GM19193 (cell line): Measurements from ENCODE around the gene UNC80.

Experiments used
- POLR2A ChIP-seq: IDR thresholded peaks from 4 replicates; pipeline ENCODE4 v1.6.1; 2011; ENCODE audit not compliant: insufficient read depth, insufficient read length; ENCODE audit errors: extremely low read depth

UNC80 gene

GRCh38 chr2:209917154-209917771 lies 145.6 kb downstream of the UNC80 start:
- no peak for TF ChIP-seq POLR2A

GRCh38 chr2:209918251-209918650 lies 146.6 kb downstream of the UNC80 start:
- TF ChIP-seq POLR2A = no peak

- no peak for TF ChIP-seq POLR2A
These were observed 150.5 kb downstream of the UNC80 start for GRCh38 chr2:209922116-209922515.

GRCh38 chr2:209929369-209929768 lies 157.7 kb downstream of the UNC80 start:
- no peak for TF ChIP-seq POLR2A

GRCh38 chr2:209933499-209934483 lies 162.2 kb downstream of the UNC80 start:
- TF ChIP-seq POLR2A = no peak

GRCh38 chr2:209936106-209936666 lies 164.6 kb downstream of the UNC80 start:
- TF ChIP-seq POLR2A = no peak

- TF ChIP-seq POLR2A = no peak
These were observed 166.3 kb downstream of the UNC80 start for GRCh38 chr2:209937893-209938292.

GRCh38 chr2:209938906-209939305 lies 167.3 kb downstream of the UNC80 start:
- TF ChIP-seq POLR2A = no peak

GRCh38 chr2:209940936-209941335 lies 169.3 kb downstream of the UNC80 start:
- no peak for TF ChIP-seq POLR2A

- no peak for TF ChIP-seq POLR2A
These were observed 170.8 kb downstream of the UNC80 start for GRCh38 chr2:209942426-209942825.

GRCh38 chr2:209942936-209943605 lies 171.4 kb downstream of the UNC80 start:
- TF ChIP-seq POLR2A = no peak

GRCh38 chr2:209943776-209944175 lies 172.1 kb downstream of the UNC80 start:
- no peak for TF ChIP-seq POLR2A

GRCh38 chr2:209946539-209946938 lies 174.9 kb downstream of the UNC80 start:
- no peak for TF ChIP-seq POLR2A

GRCh38 chr2:209956271-209956670 lies 184.6 kb downstream of the UNC80 start:
- TF ChIP-seq POLR2A = no peak

GRCh38 chr2:209958016-209958415 lies 186.4 kb downstream of the UNC80 start:
- TF ChIP-seq POLR2A = no peak
